GM23338 (cell line): ENCODE data around the gene GRK5. TPM values are rescaled to one million over a fixed set of nuclear protein-coding genes. Genes with fewer than 3 reads are reported as not detected.
"Not testable (repeated sequence)": the region's sequence is repeated elsewhere in the genome, so short reads cannot be mapped to it uniquely, and the experiment has no call there.

Experiments
- ATAC-seq: fragments of 200-7000 bp; cut with Tn5 transposase; 3 replicates; pipeline ENCODE4 v1.9.1; 2020
- DNase-seq: peaks from one replicate; pipeline ENCODE4 v3.0.0-alpha.2; 2015; ENCODE audit warnings: low spot score
- H2AFZ ChIP-seq: fragments of 200-600 bp; sonication (generic); 2 replicates; pipeline ENCODE4 v1.8.0; 2016; ENCODE audit warnings: antibody characterized with exemption, mild to moderate bottlenecking, moderate library complexity
- H3F3A ChIP-seq: fragments of 200-600 bp; sonication (generic); replicated peaks from 2 replicates; pipeline ENCODE4 v1.8.0; 2017; ENCODE audit warnings: antibody characterized with exemption, mixed run types, low read depth
- H3K27ac ChIP-seq: fragments of 200-600 bp; sonication (generic); 2 replicates; pipeline ENCODE4 v1.6.1; 2016; ENCODE audit warnings: low read depth
- H3K27me3 ChIP-seq: fragments of 200-600 bp; sonication (generic); 2 replicates; pipeline ENCODE4 v1.8.0; 2016; ENCODE audit warnings: mild to moderate bottlenecking, mixed run types, moderate library complexity; ENCODE audit not compliant: insufficient read depth
- H3K36me3 ChIP-seq: fragments of 200-600 bp; sonication (generic); 2 replicates; pipeline ENCODE4 v1.8.0; 2016; ENCODE audit warnings: mild to moderate bottlenecking; ENCODE audit not compliant: insufficient read depth
- H3K4me1 ChIP-seq: fragments of 200-600 bp; sonication (generic); 2 replicates; pipeline ENCODE4 v1.8.0; 2016; ENCODE audit warnings: mild to moderate bottlenecking, moderate library complexity; ENCODE audit not compliant: insufficient read depth
- H3K4me2 ChIP-seq: fragments of 200-600 bp; sonication (generic); 2 replicates; pipeline ENCODE4 v1.7.1; 2017; ENCODE audit warnings: mixed run types
- H3K4me3 ChIP-seq: fragments of 200-600 bp; sonication (generic); 2 replicates; pipeline ENCODE4 v1.6.1; 2016; ENCODE audit warnings: mixed run types
- H3K79me2 ChIP-seq: fragments of 200-600 bp; sonication (generic); replicated peaks from 2 replicates; pipeline ENCODE4 v1.8.0; 2017; ENCODE audit warnings: mild to moderate bottlenecking; ENCODE audit not compliant: insufficient read depth
- H3K9me2 ChIP-seq: fragments of 200-600 bp; sonication (generic); 2 replicates; pipeline ENCODE4 v1.8.0; 2017; ENCODE audit not compliant: insufficient read depth
- H4K20me1 ChIP-seq: fragments of 200-600 bp; sonication (generic); replicated peaks from 2 replicates; pipeline ENCODE4 v1.8.0; 2017; ENCODE audit warnings: mild to moderate bottlenecking; ENCODE audit not compliant: insufficient read depth
- H3K27ac Mint-ChIP-seq: 2 replicates; pipeline ENCODE4 v1.8.0; 2020; ENCODE audit warnings: inconsistent platforms, mild to moderate bottlenecking, moderate library complexity, mixed read lengths
- H3K27me3 Mint-ChIP-seq: 3 replicates; pipeline ENCODE4 v1.8.0; 2022; ENCODE audit warnings: low read depth, mild to moderate bottlenecking, moderate library complexity, mixed read lengths, inconsistent platforms; ENCODE audit not compliant: insufficient read depth, poor library complexity
- H3K36me3 Mint-ChIP-seq: 3 replicates; pipeline ENCODE4 v1.8.0; 2021; ENCODE audit warnings: low read depth, mild to moderate bottlenecking, inconsistent platforms, moderate library complexity, mixed read lengths
- H3K4me1 Mint-ChIP-seq: 3 replicates; pipeline ENCODE4 v1.8.0; 2020; ENCODE audit warnings: mild to moderate bottlenecking, inconsistent platforms, mixed read lengths
- H3K4me3 Mint-ChIP-seq: 3 replicates; pipeline ENCODE4 v1.8.0; 2021; ENCODE audit warnings: moderate library complexity, mild to moderate bottlenecking, inconsistent platforms, mixed read lengths
- H3K9me3 Mint-ChIP-seq: 3 replicates; pipeline ENCODE4 v1.8.0; 2020; ENCODE audit warnings: moderate library complexity, mild to moderate bottlenecking, inconsistent platforms, mixed read lengths
- EZH2phosphoT487 ChIP-seq: fragments of 200-600 bp; sonication (generic); IDR thresholded peaks from one replicate; pipeline ENCODE4 v1.8.1; 2018; ENCODE audit warnings: antibody characterized with exemption; ENCODE audit not compliant: unreplicated experiment
- NANOG ChIP-seq: IDR thresholded peaks from 2 replicates; pipeline ENCODE4 v1.6.1; 2016; ENCODE audit warnings: antibody characterized with exemption, borderline replicate concordance
- REST ChIP-seq: IDR thresholded peaks from one replicate; pipeline ENCODE4 v1.6.1; 2018; ENCODE audit warnings: antibody characterized with exemption; ENCODE audit not compliant: unreplicated experiment
- STAT1 ChIP-seq: IDR thresholded peaks from one replicate; pipeline ENCODE4 v1.6.1; 2016; ENCODE audit warnings: antibody characterized with exemption; ENCODE audit not compliant: unreplicated experiment
- ZNF114 ChIP-seq: fragments of 250-450 bp; sonication (Bioruptor Pico); IDR thresholded peaks from 2 replicates; pipeline ENCODE4 v1.5.0; 2020; ENCODE audit warnings: mild to moderate bottlenecking, moderate library complexity
- ZNF331 ChIP-seq: fragments of 250-450 bp; sonication (Bioruptor Pico); IDR thresholded peaks from 2 replicates; pipeline ENCODE4 v1.5.0; 2020; ENCODE audit warnings: low read depth, mild to moderate bottlenecking, moderate library complexity
- ZNF462 ChIP-seq: fragments of 250-450 bp; sonication (Bioruptor Pico); IDR thresholded peaks from 2 replicates; pipeline ENCODE4 v1.5.0; 2020; ENCODE audit warnings: mild to moderate bottlenecking, moderate library complexity
- polyA plus RNA-seq: library from polyadenylated mRNA; unstranded; fragments of >200 nt; fragmentation: Nextera tagmentation; extraction: Ambion mirVana; gene quantifications from 2 replicates; pipeline ENCODE4 v1.2.1, GENCODE V29; 2016
- total RNA-seq: library from RNA; depleted of rRNA; stranded (reverse); fragments of >200 nt; shearing (Covaris generic); gene quantifications from 2 replicates; pipeline ENCODE4 v1.2.3, GENCODE V29; 2014

GRK5 gene
- total and polyA plus RNA-seq, 2 experiments from 2014 or later, result 0.53 to 2.0 TPM

GRCh38 chr10:119238577-119238976, 31.2 kb downstream of the GRK5 start:
- Histone ChIP-seq H2AFZ (no peak overlapping the region), H3K79me2 (no peaks in the 10 kb centered on the region), H4K20me1 (no peaks in the 10 kb centered on the region), H3K9me2 (no peaks in the 10 kb centered on the region), H3F3A (no peaks in the 10 kb centered on the region), H3K4me1 (peaks cover 33% of the 10 kb centered on the region), H3K27ac (no peak overlapping the region), H3K27me3 (no peaks in the 10 kb centered on the region), H3K4me2 (peak overlapping the region; percentile 34), H3K36me3 (no peaks in the 10 kb centered on the region), H3K4me3 (no peak overlapping the region)
- H3K9me3 Mint-ChIP-seq, result no peaks in the 10 kb centered on the region
- H3K27ac Mint-ChIP-seq, result no peak overlapping the region
- ATAC-seq, result no peak
- H3K4me3 Mint-ChIP-seq, result no peak overlapping the region
- H3K4me1 Mint-ChIP-seq, result peaks cover 42% of the 10 kb centered on the region
- no peaks in the 10 kb centered on the region for H3K36me3 Mint-ChIP-seq
- DNase-seq, result no peak
- peaks cover 13% of the 10 kb centered on the region for H3K27me3 Mint-ChIP-seq
- TF ChIP-seq ZNF462 (CRISPR knock-in tag) (no peak), EZH2phosphoT487 (no peak), STAT1 (no peak), REST (no peak), ZNF331 (no peak), ZNF114 (CRISPR knock-in tag) (no peak), NANOG (no peak)

- not testable (repeated sequence) for H3K36me3 Mint-ChIP-seq
Measured at GRCh38 chr10:119239015-119239414, 31.6 kb downstream of the GRK5 start.

GRCh38 chr10:119239630-119240029, 32.3 kb downstream of the GRK5 start:
- Mint-ChIP-seq H3K4me1 (peaks cover 44% of the 10 kb centered on the region), H3K27me3 (peaks cover 13% of the 10 kb centered on the region)
- not testable (repeated sequence) for H3K4me3 ChIP-seq, H3K9me3 Mint-ChIP-seq, H3K27ac Mint-ChIP-seq, H2AFZ ChIP-seq, H3K4me3 Mint-ChIP-seq, H3K27ac ChIP-seq, ATAC-seq, H3K4me2 ChIP-seq, H3K9me2 ChIP-seq, H3K79me2 ChIP-seq, H3K27me3 ChIP-seq, H4K20me1 ChIP-seq, H3F3A ChIP-seq, H3K36me3 Mint-ChIP-seq, DNase-seq, H3K36me3 ChIP-seq
- peaks cover 33% of the 10 kb centered on the region for H3K4me1 ChIP-seq

More at GRCh38 chr10:119239015-119239414, 31.6 kb downstream of the GRK5 start:
- H3K27me3 ChIP-seq, H3K9me3 Mint-ChIP-seq, H3K4me3 Mint-ChIP-seq, H3K27ac ChIP-seq, H3K4me3 ChIP-seq, H3K79me2 ChIP-seq, H3K9me2 ChIP-seq, H3K27ac Mint-ChIP-seq, DNase-seq, H4K20me1 ChIP-seq, H3K4me2 ChIP-seq, H2AFZ ChIP-seq, ATAC-seq, H3F3A ChIP-seq, H3K36me3 ChIP-seq: not testable (repeated sequence)
- Mint-ChIP-seq H3K4me1 (peaks cover 44% of the 10 kb centered on the region), H3K27me3 (peaks cover 13% of the 10 kb centered on the region)
- peaks cover 33% of the 10 kb centered on the region for H3K4me1 ChIP-seq
